ENCODE measurements around the gene COL13A1.

DNA sequence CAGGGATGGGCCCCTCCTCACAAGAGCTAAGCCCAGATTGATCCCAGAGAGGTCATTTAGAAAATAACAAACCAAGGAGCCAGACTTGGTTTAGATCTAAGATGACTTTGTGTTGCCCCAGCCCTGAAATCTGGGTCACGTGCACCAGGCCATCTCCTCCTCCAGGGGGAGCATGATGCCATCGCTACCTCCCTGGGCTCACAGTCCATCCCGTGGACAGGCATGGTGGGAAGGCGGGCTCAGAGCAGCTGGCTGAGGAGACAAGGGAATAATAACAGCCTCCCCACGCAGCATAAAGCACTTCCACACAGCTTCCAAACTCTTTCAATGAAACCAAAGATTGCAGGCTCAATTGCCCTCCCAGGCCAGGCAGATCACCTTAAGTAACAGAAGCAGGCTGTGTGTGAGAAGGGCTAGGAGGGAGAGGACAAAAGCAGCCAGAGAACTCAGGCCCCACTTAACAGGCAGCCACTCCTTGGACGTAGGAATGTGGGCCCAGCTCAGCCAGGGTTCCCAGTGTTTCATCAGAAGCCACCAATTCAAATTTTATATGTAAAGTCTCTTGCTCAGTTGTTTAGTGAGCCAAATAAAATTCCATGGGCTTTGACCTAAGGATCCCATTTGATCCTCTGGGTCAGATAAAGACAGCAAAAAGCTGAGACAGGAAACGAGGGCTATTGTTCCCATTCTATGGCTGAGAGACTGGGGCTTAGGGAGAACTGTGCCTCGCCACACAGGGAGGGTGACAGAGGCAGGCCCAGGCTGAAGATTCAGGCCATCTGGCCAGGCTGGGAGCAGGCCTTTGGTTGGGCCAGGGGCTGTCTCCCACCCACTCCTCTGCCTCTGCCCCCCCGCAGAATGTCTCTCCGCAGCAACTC lies 100.2 kb downstream of the COL13A1 start:
- TF ChIP-seq RAD21 (IDR thresholded peaks at IDR 0.05) (peak; percentile 65 to 78), SP1 (IDR thresholded peaks at IDR 0.05) (peak; percentile 8), REST (IDR thresholded peaks at IDR 0.05) (no peak), FOXA2 (IDR thresholded peaks at IDR 0.05) (no peak), NR2F2 (IDR thresholded peaks at IDR 0.05) (no peak), ZBTB33 (IDR thresholded peaks at IDR 0.05) (no peak), FOXA1 (IDR thresholded peaks at IDR 0.05) (no peak), YY1 (IDR thresholded peaks at IDR 0.05) (peak; percentile 50), GABPA (IDR thresholded peaks at IDR 0.05 in 1 of 2, conservative IDR thresholded peaks at IDR 0.05 in 1 of 2) (no peak), EGR1 (IDR thresholded peaks at IDR 0.05; ENCODE audit: low read depth in 2 of 2) (no peak)
- TF ChIP-seq, protein P1, sequence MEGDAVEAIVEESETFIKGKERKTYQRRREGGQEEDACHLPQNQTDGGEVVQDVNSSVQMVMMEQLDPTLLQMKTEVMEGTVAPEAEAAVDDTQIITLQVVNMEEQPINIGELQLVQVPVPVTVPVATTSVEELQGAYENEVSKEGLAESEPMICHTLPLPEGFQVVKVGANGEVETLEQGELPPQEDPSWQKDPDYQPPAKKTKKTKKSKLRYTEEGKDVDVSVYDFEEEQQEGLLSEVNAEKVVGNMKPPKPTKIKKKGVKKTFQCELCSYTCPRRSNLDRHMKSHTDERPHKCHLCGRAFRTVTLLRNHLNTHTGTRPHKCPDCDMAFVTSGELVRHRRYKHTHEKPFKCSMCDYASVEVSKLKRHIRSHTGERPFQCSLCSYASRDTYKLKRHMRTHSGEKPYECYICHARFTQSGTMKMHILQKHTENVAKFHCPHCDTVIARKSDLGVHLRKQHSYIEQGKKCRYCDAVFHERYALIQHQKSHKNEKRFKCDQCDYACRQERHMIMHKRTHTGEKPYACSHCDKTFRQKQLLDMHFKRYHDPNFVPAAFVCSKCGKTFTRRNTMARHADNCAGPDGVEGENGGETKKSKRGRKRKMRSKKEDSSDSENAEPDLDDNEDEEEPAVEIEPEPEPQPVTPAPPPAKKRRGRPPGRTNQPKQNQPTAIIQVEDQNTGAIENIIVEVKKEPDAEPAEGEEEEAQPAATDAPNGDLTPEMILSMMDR (IDR thresholded peaks at IDR 0.05; ENCODE audit: low read depth, low read length, missing input control): peak; percentile 53
